WTC11 (cell line): ENCODE data around the gene FBXO48. TPM values are rescaled to one million over a fixed set of nuclear protein-coding genes. Genes with fewer than 3 reads are reported as not detected.

Experiments
- ATAC-seq: fragments of 200-7000 bp; cut with Tn5 transposase; 2 replicates; pipeline ENCODE4 v1.10.0; 2021; ENCODE audit warnings: mild to moderate bottlenecking, moderate library complexity
- CTCF ChIA-PET: fragments of 300-600 bp; sonication (Branson Sonifier 250); formaldehyde crosslinking; loops from one replicate; lab custom pipeline; 2021; ENCODE audit warnings: antibody characterized with exemption; lab: Charles Lee
- POLR2A ChIA-PET: fragments of 350-600 bp; sonication (Branson Sonifier 250); formaldehyde crosslinking; loops from one replicate; lab custom pipeline; 2021; ENCODE audit warnings: antibody characterized with exemption; lab: Charles Lee
- DNase-seq: peaks from one replicate; pipeline ENCODE4 v3.0.0; 2021; ENCODE audit warnings: low spot score
- H3K27ac Mint-ChIP-seq: 2 replicates; pipeline ENCODE4 v1.8.0; 2021; ENCODE audit warnings: mixed read lengths
- H3K27me3 Mint-ChIP-seq: 2 replicates; pipeline ENCODE4 v1.8.0; 2021; ENCODE audit warnings: low read depth, mild to moderate bottlenecking, moderate library complexity, mixed read lengths
- H3K36me3 Mint-ChIP-seq: 2 replicates; pipeline ENCODE4 v1.8.0; 2021; ENCODE audit warnings: mixed read lengths
- H3K4me1 Mint-ChIP-seq: 2 replicates; pipeline ENCODE4 v1.8.0; 2022; ENCODE audit warnings: mixed read lengths
- H3K4me3 Mint-ChIP-seq: 2 replicates; pipeline ENCODE4 v1.8.0; 2021; ENCODE audit warnings: mild to moderate bottlenecking, moderate library complexity, mixed read lengths
- H3K9me3 Mint-ChIP-seq: 2 replicates; pipeline ENCODE4 v1.8.0; 2021; ENCODE audit warnings: mixed read lengths
- CREB1 ChIP-seq: sonication (generic); formaldehyde crosslinking; IDR thresholded peaks from 2 replicates; pipeline ENCODE4 v1.8.0; 2023; ENCODE audit warnings: mild to moderate bottlenecking, missing genetic modification reagents
- ESRRA ChIP-seq: sonication (generic); formaldehyde crosslinking; IDR thresholded peaks from 2 replicates; pipeline ENCODE4 v1.8.1; 2022; ENCODE audit warnings: mild to moderate bottlenecking, missing genetic modification reagents, borderline replicate concordance
- HMGA2 ChIP-seq: fragments of 250-450 bp; sonication (Bioruptor Pico); IDR thresholded peaks from 2 replicates; pipeline ENCODE4 v1.4.0; 2021; ENCODE audit warnings: mild to moderate bottlenecking, moderate library complexity
- IRF2 ChIP-seq: sonication (generic); formaldehyde crosslinking; IDR thresholded peaks from 2 replicates; pipeline ENCODE4 v1.8.0; 2022; ENCODE audit warnings: low read depth, missing genetic modification reagents, borderline replicate concordance
- JAZF1 ChIP-seq: fragments of 250-450 bp; sonication (Bioruptor Pico); IDR thresholded peaks from 2 replicates; pipeline ENCODE4 v1.9.0; 2021; ENCODE audit warnings: moderate library complexity, mild to moderate bottlenecking, inconsistent platforms
- NFE2L1 ChIP-seq: sonication (generic); formaldehyde crosslinking; IDR thresholded peaks from 2 replicates; pipeline ENCODE4 v1.8.1; 2023; ENCODE audit warnings: missing genetic modification reagents
- NR2C2 ChIP-seq: sonication (generic); formaldehyde crosslinking; IDR thresholded peaks from 2 replicates; pipeline ENCODE4 v1.8.0; 2022; ENCODE audit warnings: mild to moderate bottlenecking, missing genetic modification reagents
- SMAD4 ChIP-seq: sonication (generic); formaldehyde crosslinking; IDR thresholded peaks from 2 replicates; pipeline ENCODE4 v1.8.0; 2022; ENCODE audit warnings: mild to moderate bottlenecking, missing genetic modification reagents
- TCF7 ChIP-seq: sonication (generic); formaldehyde crosslinking; IDR thresholded peaks from 2 replicates; pipeline ENCODE4 v1.8.0; 2022; ENCODE audit warnings: mild to moderate bottlenecking, low read depth, missing genetic modification reagents, moderate library complexity
- TEAD1 ChIP-seq: sonication (generic); formaldehyde crosslinking; IDR thresholded peaks from 2 replicates; pipeline ENCODE4 v1.8.0; 2022; ENCODE audit warnings: mild to moderate bottlenecking, missing genetic modification reagents
- TP53 ChIP-seq: sonication (generic); formaldehyde crosslinking; IDR thresholded peaks from 2 replicates; pipeline ENCODE4 v1.8.1; 2023; ENCODE audit warnings: mild to moderate bottlenecking, missing genetic modification reagents
- ZNF219 ChIP-seq: sonication (generic); formaldehyde crosslinking; IDR thresholded peaks from 2 replicates; pipeline ENCODE4 v1.8.0; 2023; ENCODE audit warnings: missing genetic modification reagents, mild to moderate bottlenecking, borderline replicate concordance
- ZNF423 ChIP-seq: fragments of 250-450 bp; sonication (Bioruptor Pico); IDR thresholded peaks from 2 replicates; pipeline ENCODE4 v2.1.2; 2022; ENCODE audit warnings: mild to moderate bottlenecking, moderate library complexity
- total RNA-seq: library from RNA; stranded (reverse); gene quantifications from 3 replicates; pipeline ENCODE4 v1.2.3, GENCODE V29; 2021
- TF ChIP-seq, protein P1 (sequence below): sonication (generic); formaldehyde crosslinking; IDR thresholded peaks from 2 replicates; pipeline ENCODE4 v1.8.1; 2023; ENCODE audit warnings: mild to moderate bottlenecking, moderate library complexity, missing genetic modification reagents
- TF ChIP-seq, protein P2 (sequence below): fragments of 250-450 bp; sonication (Bioruptor Pico); IDR thresholded peaks from 2 replicates; pipeline ENCODE4 v2.1.2; 2022; ENCODE audit warnings: mild to moderate bottlenecking, moderate library complexity
- TF ChIP-seq, protein P3 (sequence below): sonication (generic); formaldehyde crosslinking; IDR thresholded peaks from 2 replicates; pipeline ENCODE4 v1.8.0; 2023; ENCODE audit warnings: mild to moderate bottlenecking, missing genetic modification reagents
- TF ChIP-seq, protein P4 (sequence below): sonication (generic); formaldehyde crosslinking; IDR thresholded peaks from 2 replicates; pipeline ENCODE4 v1.8.0; 2022; ENCODE audit warnings: missing genetic modification reagents
- TF ChIP-seq, protein P5 (sequence below): sonication (generic); formaldehyde crosslinking; IDR thresholded peaks from 2 replicates; pipeline ENCODE4 v1.8.0; 2022; ENCODE audit warnings: mild to moderate bottlenecking, missing genetic modification reagents
- TF ChIP-seq, protein P6 (sequence below): sonication (generic); formaldehyde crosslinking; IDR thresholded peaks from 2 replicates; pipeline ENCODE4 v1.8.0; 2023; ENCODE audit warnings: missing genetic modification reagents
- TF ChIP-seq, protein P7 (sequence below): fragments of 250-450 bp; sonication (Bioruptor Pico); IDR thresholded peaks from 2 replicates; pipeline ENCODE4 v1.9.0; 2021; ENCODE audit warnings: mild to moderate bottlenecking
- TF ChIP-seq, protein P8 (sequence below): sonication (generic); formaldehyde crosslinking; IDR thresholded peaks from 2 replicates; pipeline ENCODE4 v1.8.1; 2022; ENCODE audit warnings: mild to moderate bottlenecking, moderate library complexity, missing genetic modification reagents

FBXO48 gene
- total RNA-seq, 1 experiment from 2014 or later, result 1.3 TPM

DNA sequence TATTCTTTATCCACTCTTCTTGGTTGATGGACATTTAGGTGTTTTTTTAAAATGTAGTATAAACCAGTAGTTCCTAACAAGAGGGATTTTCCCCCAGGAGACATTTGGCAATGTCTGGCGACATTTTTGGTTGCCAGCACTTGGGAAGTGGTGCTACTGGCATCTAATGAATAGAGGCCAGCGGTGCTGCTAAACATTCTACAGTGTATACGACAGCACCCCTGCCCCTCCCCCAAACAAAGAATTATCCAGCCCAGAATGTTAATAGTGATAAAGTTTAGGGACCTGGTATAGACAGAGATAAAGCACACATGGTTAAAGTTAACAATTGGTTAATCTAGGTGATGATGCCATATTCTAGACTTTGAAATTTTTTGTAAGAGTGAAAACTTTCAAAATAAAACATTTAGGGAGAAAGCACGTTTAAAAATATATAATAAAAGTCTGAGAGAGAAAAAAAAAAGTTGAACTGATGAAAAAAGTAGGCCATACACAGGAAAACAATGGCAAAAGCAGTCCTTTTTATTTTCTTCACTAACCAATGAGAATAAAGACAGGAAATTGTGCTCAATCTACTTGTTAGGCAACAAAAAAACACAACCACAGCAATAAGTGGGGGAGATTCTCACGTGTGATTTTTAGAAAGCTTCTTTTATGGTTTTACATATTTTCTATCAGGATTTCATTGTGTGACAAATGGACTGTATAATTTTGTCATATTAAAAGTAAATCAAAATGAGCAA lies 14.8 kb downstream of the FBXO48 start (continued):
- TF ChIP-seq, protein P1, sequence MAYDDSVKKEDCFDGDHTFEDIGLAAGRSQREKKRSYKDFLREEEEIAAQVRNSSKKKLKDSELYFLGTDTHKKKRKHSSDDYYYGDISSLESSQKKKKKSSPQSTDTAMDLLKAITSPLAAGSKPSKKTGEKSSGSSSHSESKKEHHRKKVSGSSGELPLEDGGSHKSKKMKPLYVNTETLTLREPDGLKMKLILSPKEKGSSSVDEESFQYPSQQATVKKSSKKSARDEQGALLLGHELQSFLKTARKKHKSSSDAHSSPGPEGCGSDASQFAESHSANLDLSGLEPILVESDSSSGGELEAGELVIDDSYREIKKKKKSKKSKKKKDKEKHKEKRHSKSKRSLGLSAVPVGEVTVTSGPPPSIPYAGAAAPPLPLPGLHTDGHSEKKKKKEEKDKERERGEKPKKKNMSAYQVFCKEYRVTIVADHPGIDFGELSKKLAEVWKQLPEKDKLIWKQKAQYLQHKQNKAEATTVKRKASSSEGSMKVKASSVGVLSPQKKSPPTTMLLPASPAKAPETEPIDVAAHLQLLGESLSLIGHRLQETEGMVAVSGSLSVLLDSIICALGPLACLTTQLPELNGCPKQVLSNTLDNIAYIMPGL (CRISPR knock-in tag), result no peak
- no peak for TF ChIP-seq JAZF1
- no peak for TF ChIP-seq ESRRA (CRISPR knock-in tag)
- no peak for TF ChIP-seq ZNF219 (CRISPR knock-in tag)
- TF ChIP-seq ZNF423 (CRISPR knock-in tag), result no peak

DNA sequence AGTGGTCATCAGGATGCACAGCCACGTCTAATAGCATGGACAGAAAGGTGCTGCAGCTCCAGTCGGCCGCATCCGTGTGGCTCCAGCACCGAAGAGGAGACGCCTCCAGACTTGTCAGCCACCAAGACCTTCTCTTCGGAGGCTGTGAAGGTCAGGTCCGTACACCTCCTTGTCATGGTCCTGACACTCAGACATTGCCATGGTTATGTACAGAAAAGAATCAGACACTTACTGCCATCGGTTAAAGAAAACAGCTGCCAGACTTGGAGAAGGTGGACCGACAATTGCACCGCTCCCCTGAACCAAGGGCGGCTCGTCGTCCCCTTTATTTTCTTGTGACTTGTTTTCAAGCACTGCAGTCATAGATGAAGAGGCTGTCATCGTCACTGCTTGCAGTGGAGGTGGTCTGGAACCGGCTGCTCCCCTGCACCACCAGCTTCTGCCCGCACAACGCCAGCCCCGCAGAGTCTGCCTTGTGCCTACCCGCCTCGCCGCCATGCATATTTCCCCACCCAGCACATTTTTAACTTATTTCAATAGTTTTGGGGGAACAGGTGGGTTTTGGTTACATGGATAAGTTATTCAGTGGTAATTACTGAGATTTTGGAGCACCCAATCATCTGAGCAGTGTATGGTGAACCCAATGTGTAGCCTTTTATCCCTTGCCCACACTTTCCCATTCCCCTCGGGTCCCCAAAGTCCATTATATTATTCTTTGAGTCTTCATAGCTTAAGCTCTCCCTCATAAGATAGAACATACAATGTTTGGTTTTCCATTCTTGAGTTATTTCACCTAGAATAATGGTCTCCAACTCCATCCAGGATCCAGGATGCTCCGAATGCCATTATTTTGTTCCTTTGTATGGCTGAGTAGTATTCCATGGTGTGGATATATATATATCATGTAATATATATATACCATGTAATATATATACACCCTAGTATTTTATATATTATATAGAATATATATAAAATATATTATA lies 18.1 kb downstream of the FBXO48 start:
- H3K4me3 Mint-ChIP-seq, result no peak overlapping the region
- TF ChIP-seq, protein P2, sequence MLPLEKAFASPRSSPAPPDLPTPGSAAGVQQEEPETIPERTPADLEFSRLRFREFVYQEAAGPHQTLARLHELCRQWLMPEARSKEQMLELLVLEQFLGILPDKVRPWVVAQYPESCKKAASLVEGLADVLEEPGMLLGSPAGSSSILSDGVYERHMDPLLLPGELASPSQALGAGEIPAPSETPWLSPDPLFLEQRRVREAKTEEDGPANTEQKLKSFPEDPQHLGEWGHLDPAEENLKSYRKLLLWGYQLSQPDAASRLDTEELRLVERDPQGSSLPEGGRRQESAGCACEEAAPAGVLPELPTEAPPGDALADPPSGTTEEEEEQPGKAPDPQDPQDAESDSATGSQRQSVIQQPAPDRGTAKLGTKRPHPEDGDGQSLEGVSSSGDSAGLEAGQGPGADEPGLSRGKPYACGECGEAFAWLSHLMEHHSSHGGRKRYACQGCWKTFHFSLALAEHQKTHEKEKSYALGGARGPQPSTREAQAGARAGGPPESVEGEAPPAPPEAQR (CRISPR knock-in tag), result no peak
- TF ChIP-seq CREB1 (CRISPR knock-in tag) (no peak), SMAD4 (CRISPR knock-in tag) (no peak), TCF7 (no peak), IRF2 (CRISPR knock-in tag) (no peak), TP53 (CRISPR knock-in tag) (no peak), TEAD1 (CRISPR knock-in tag) (no peak), NR2C2 (CRISPR knock-in tag) (no peak), HMGA2 (no peak), NFE2L1 (CRISPR knock-in tag) (no peak)
- TF ChIP-seq, protein P3, sequence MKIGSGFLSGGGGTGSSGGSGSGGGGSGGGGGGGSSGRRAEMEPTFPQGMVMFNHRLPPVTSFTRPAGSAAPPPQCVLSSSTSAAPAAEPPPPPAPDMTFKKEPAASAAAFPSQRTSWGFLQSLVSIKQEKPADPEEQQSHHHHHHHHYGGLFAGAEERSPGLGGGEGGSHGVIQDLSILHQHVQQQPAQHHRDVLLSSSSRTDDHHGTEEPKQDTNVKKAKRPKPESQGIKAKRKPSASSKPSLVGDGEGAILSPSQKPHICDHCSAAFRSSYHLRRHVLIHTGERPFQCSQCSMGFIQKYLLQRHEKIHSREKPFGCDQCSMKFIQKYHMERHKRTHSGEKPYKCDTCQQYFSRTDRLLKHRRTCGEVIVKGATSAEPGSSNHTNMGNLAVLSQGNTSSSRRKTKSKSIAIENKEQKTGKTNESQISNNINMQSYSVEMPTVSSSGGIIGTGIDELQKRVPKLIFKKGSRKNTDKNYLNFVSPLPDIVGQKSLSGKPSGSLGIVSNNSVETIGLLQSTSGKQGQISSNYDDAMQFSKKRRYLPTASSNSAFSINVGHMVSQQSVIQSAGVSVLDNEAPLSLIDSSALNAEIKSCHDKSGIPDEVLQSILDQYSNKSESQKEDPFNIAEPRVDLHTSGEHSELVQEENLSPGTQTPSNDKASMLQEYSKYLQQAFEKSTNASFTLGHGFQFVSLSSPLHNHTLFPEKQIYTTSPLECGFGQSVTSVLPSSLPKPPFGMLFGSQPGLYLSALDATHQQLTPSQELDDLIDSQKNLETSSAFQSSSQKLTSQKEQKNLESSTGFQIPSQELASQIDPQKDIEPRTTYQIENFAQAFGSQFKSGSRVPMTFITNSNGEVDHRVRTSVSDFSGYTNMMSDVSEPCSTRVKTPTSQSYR (CRISPR knock-in tag), result no peak
- TF ChIP-seq, protein P4, sequence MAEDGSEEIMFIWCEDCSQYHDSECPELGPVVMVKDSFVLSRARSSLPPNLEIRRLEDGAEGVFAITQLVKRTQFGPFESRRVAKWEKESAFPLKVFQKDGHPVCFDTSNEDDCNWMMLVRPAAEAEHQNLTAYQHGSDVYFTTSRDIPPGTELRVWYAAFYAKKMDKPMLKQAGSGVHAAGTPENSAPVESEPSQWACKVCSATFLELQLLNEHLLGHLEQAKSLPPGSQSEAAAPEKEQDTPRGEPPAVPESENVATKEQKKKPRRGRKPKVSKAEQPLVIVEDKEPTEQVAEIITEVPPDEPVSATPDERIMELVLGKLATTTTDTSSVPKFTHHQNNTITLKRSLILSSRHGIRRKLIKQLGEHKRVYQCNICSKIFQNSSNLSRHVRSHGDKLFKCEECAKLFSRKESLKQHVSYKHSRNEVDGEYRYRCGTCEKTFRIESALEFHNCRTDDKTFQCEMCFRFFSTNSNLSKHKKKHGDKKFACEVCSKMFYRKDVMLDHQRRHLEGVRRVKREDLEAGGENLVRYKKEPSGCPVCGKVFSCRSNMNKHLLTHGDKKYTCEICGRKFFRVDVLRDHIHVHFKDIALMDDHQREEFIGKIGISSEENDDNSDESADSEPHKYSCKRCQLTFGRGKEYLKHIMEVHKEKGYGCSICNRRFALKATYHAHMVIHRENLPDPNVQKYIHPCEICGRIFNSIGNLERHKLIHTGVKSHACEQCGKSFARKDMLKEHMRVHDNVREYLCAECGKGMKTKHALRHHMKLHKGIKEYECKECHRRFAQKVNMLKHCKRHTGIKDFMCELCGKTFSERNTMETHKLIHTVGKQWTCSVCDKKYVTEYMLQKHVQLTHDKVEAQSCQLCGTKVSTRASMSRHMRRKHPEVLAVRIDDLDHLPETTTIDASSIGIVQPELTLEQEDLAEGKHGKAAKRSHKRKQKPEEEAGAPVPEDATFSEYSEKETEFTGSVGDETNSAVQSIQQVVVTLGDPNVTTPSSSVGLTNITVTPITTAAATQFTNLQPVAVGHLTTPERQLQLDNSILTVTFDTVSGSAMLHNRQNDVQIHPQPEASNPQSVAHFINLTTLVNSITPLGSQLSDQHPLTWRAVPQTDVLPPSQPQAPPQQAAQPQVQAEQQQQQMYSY (CRISPR knock-in tag), result no peak
- TF ChIP-seq, protein P5, sequence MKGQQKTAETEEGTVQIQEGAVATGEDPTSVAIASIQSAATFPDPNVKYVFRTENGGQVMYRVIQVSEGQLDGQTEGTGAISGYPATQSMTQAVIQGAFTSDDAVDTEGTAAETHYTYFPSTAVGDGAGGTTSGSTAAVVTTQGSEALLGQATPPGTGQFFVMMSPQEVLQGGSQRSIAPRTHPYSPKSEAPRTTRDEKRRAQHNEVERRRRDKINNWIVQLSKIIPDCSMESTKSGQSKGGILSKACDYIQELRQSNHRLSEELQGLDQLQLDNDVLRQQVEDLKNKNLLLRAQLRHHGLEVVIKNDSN (CRISPR knock-in tag), result no peak
- TF ChIP-seq, protein P6, sequence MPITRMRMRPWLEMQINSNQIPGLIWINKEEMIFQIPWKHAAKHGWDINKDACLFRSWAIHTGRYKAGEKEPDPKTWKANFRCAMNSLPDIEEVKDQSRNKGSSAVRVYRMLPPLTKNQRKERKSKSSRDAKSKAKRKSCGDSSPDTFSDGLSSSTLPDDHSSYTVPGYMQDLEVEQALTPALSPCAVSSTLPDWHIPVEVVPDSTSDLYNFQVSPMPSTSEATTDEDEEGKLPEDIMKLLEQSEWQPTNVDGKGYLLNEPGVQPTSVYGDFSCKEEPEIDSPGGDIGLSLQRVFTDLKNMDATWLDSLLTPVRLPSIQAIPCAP (CRISPR knock-in tag), result no peak
- TF ChIP-seq, protein P7, sequence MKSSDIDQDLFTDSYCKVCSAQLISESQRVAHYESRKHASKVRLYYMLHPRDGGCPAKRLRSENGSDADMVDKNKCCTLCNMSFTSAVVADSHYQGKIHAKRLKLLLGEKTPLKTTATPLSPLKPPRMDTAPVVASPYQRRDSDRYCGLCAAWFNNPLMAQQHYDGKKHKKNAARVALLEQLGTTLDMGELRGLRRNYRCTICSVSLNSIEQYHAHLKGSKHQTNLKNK (CRISPR knock-in tag), result no peak
- TF ChIP-seq, protein P8, sequence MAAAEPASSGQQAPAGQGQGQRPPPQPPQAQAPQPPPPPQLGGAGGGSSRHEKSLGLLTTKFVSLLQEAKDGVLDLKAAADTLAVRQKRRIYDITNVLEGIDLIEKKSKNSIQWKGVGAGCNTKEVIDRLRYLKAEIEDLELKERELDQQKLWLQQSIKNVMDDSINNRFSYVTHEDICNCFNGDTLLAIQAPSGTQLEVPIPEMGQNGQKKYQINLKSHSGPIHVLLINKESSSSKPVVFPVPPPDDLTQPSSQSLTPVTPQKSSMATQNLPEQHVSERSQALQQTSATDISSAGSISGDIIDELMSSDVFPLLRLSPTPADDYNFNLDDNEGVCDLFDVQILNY (CRISPR knock-in tag), result no peak

More for the DNA sequence above, 18.1 kb downstream of the FBXO48 start:
- H3K4me1 Mint-ChIP-seq, result no peaks in the 10 kb centered on the region
- ChIA-PET POLR2A (no interaction called here), CTCF (no interaction called here)
- no peak for ATAC-seq
- H3K36me3 Mint-ChIP-seq, result no peaks in the 10 kb centered on the region
- H3K27me3 Mint-ChIP-seq, result no peaks in the 10 kb centered on the region
- no peak overlapping the region for H3K27ac Mint-ChIP-seq
- H3K9me3 Mint-ChIP-seq, result no peaks in the 10 kb centered on the region
- no peak for DNase-seq
